ENCODE data around the gene EMD.

The EMD gene

GRCh38 chrX:154365052-154365600 lies 14.0 kb upstream of the EMD start:
- Histone ChIP-seq H3K4me3 (replicated peaks; ENCODE audit: low read depth, low read length) (no peak overlapping the region), H3K27me3 (replicated peaks; ENCODE audit: control insufficient read depth, insufficient read depth, low read length) (no peaks in the 10 kb centered on the region), H3K36me3 (ENCODE audit: control insufficient read depth, insufficient read depth, low read length) (peaks cover 34% of the 10 kb centered on the region)
- no peak for DNase-seq (ENCODE audit: extremely low read depth, insufficient read length)
- TF ChIP-seq, protein P1, sequence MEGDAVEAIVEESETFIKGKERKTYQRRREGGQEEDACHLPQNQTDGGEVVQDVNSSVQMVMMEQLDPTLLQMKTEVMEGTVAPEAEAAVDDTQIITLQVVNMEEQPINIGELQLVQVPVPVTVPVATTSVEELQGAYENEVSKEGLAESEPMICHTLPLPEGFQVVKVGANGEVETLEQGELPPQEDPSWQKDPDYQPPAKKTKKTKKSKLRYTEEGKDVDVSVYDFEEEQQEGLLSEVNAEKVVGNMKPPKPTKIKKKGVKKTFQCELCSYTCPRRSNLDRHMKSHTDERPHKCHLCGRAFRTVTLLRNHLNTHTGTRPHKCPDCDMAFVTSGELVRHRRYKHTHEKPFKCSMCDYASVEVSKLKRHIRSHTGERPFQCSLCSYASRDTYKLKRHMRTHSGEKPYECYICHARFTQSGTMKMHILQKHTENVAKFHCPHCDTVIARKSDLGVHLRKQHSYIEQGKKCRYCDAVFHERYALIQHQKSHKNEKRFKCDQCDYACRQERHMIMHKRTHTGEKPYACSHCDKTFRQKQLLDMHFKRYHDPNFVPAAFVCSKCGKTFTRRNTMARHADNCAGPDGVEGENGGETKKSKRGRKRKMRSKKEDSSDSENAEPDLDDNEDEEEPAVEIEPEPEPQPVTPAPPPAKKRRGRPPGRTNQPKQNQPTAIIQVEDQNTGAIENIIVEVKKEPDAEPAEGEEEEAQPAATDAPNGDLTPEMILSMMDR (IDR thresholded peaks at IDR 0.05; ENCODE audit: insufficient read depth, low read length, poor library complexity, severe bottlenecking), result no peak

DNA sequence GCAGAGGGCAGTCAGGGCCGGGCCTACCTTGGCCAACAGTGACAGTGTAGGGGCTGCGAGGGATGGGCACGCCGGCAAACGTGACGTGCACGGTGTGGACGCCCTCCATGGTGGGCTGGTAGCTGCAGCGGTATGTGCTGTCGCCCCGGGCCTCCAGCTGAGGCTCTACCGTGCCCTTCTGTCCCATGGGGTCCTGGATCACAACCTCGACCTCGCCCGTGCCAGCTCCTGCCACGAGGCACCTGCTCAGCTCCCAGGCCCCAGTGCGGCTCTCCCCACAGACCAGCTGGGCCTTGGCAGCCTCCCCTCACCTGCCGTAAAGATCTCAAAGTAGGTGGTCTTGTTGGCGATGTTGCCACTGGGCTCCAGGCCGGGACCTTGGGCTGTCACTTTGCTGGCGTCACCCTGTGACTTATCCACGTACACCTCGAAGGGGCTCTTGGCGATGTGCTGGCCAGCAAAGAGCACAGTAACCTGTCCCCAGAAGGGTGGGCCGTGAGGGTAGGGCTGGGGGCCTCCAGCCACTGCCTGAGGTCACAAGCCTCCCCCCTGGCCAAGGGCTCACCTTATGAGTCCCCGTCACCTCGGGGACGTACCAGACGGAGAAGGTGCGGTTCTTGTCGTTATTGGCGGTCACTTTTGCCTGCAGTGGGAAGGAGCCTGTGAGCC lies 13.0 kb upstream of the EMD start:
- no peak for DNase-seq (ENCODE audit: extremely low read depth, insufficient read length)
- TF ChIP-seq, protein P1 (IDR thresholded peaks at IDR 0.05; ENCODE audit: insufficient read depth, low read length, poor library complexity, severe bottlenecking), result no peak
- Histone ChIP-seq H3K4me3 (replicated peaks; ENCODE audit: low read depth, low read length) (no peak overlapping the region), H3K36me3 (ENCODE audit: control insufficient read depth, insufficient read depth, low read length) (peaks cover 30% of the 10 kb centered on the region), H3K27me3 (replicated peaks; ENCODE audit: control insufficient read depth, insufficient read depth, low read length) (no peaks in the 10 kb centered on the region)

- Histone ChIP-seq H3K27me3 (replicated peaks; ENCODE audit: control insufficient read depth, insufficient read depth, low read length) (no peaks in the 10 kb centered on the region), H3K4me3 (replicated peaks; ENCODE audit: low read depth, low read length) (no peak overlapping the region), H3K36me3 (ENCODE audit: control insufficient read depth, insufficient read depth, low read length) (peaks cover 27% of the 10 kb centered on the region)
- TF ChIP-seq, protein P1 (IDR thresholded peaks at IDR 0.05; ENCODE audit: insufficient read depth, low read length, poor library complexity, severe bottlenecking), result no peak
- no peak for DNase-seq (ENCODE audit: extremely low read depth, insufficient read length)
Observed at GRCh38 chrX:154366666-154367055, 12.4 kb upstream of the EMD start.

GRCh38 chrX:154367474-154368308 lies 11.4 kb upstream of the EMD start:
- peaks cover 21% of the 10 kb centered on the region for H3K36me3 ChIP-seq (ENCODE audit: control insufficient read depth, insufficient read depth, low read length)
- DNase-seq (ENCODE audit: extremely low read depth, insufficient read length), result no peak
- TF ChIP-seq, protein P1 (IDR thresholded peaks at IDR 0.05; ENCODE audit: insufficient read depth, low read length, poor library complexity, severe bottlenecking), result no peak
- H3K27me3 ChIP-seq (replicated peaks; ENCODE audit: control insufficient read depth, insufficient read depth, low read length), result no peaks in the 10 kb centered on the region
- no peak overlapping the region for H3K4me3 ChIP-seq (replicated peaks; ENCODE audit: low read depth, low read length)

- Histone ChIP-seq H3K4me3 (replicated peaks; ENCODE audit: low read depth, low read length) (peak overlapping the region; percentile 91), H3K27me3 (replicated peaks; ENCODE audit: control insufficient read depth, insufficient read depth, low read length) (no peaks in the 10 kb centered on the region), H3K36me3 (ENCODE audit: control insufficient read depth, insufficient read depth, low read length) (peaks cover 19% of the 10 kb centered on the region)
- TF ChIP-seq, protein P1 (IDR thresholded peaks at IDR 0.05; ENCODE audit: insufficient read depth, low read length, poor library complexity, severe bottlenecking), result no peak
- DNase-seq (ENCODE audit: extremely low read depth, insufficient read length), result peak; percentile 80
Observed at GRCh38 chrX:154368630-154369448, 10.3 kb upstream of the EMD start.

All from GM06990 (cell line).